A673 (cell line): Measurements from ENCODE around the gene NCKAP5. TPM values are rescaled to one million over a fixed set of nuclear protein-coding genes. Genes with fewer than 3 reads are reported as not detected.

Experiments
- BruUV-seq: library from RNA; stranded (reverse); fragments of 400-500 nt; replicated peaks from 2 replicates; lab custom pipeline; 2021; lab: Mats Ljungman, UMichigan
- CTCF ChIA-PET: fragments of 300-600 bp; sonication (Branson Sonifier 250); formaldehyde crosslinking; loops from one replicate; lab custom pipeline; 2022; ENCODE audit warnings: antibody characterized with exemption; lab: Charles Lee
- POLR2A ChIA-PET: fragments of 300-600 bp; sonication (Branson Sonifier 250); formaldehyde crosslinking; loops from one replicate; lab custom pipeline; 2022; ENCODE audit warnings: antibody characterized with exemption; ENCODE audit not compliant: low non-redundant PET; lab: Charles Lee
- DNase-seq: peaks from one replicate; pipeline ENCODE4 v3.0.0-alpha.2; 2015; ENCODE audit warnings: low spot score
- H3K27ac ChIP-seq: fragments of 200-600 bp; sonication (generic); 2 replicates; pipeline ENCODE4 v1.5.1; 2016; ENCODE audit warnings: mixed run types, low read depth, mild to moderate bottlenecking, mixed read lengths, antibody characterized with exemption, low read length; ENCODE audit not compliant: poor library complexity, severe bottlenecking
- H3K27me3 ChIP-seq: fragments of 200-600 bp; sonication (generic); replicated peaks from 2 replicates; pipeline ENCODE4 v1.6.1; 2017; ENCODE audit warnings: mixed run types, low read depth, mild to moderate bottlenecking, mixed read lengths, antibody characterized with exemption, low read length; ENCODE audit not compliant: insufficient read depth, poor library complexity
- H3K36me3 ChIP-seq: fragments of 200-600 bp; sonication (generic); 2 replicates; pipeline ENCODE4 v1.6.1; 2016; ENCODE audit warnings: mixed run types, mild to moderate bottlenecking, mixed read lengths, antibody characterized with exemption, low read length; ENCODE audit not compliant: insufficient read depth, poor library complexity, severe bottlenecking
- H3K4me1 ChIP-seq: fragments of 200-600 bp; sonication (generic); 2 replicates; pipeline ENCODE4 v1.6.1; 2017; ENCODE audit warnings: mixed run types, mild to moderate bottlenecking, mixed read lengths, antibody characterized with exemption, low read length; ENCODE audit not compliant: insufficient read depth, poor library complexity, severe bottlenecking
- H3K4me3 ChIP-seq: fragments of 200-600 bp; sonication (generic); 2 replicates; pipeline ENCODE4 v1.5.1; 2016; ENCODE audit warnings: low read depth, mixed run types, mild to moderate bottlenecking, mixed read lengths, low read length; ENCODE audit not compliant: poor library complexity, severe bottlenecking
- H3K9me3 ChIP-seq: fragments of 200-600 bp; sonication (generic); 2 replicates; pipeline ENCODE4 v1.6.1; 2016; ENCODE audit warnings: mixed run types, low read depth, mild to moderate bottlenecking, mixed read lengths, antibody characterized with exemption, low read length; ENCODE audit not compliant: poor library complexity, severe bottlenecking
- EZH2 ChIP-seq: fragments of 200-600 bp; sonication (generic); IDR thresholded peaks from 2 replicates; pipeline ENCODE4 v1.6.1; 2017; ENCODE audit warnings: borderline replicate concordance, low read depth, mild to moderate bottlenecking, mixed read lengths, antibody characterized with exemption, low read length; ENCODE audit not compliant: poor library complexity, severe bottlenecking
- intact Hi-C: fragments of 100-400 bp; cut with micrococcal nuclease; formaldehyde crosslinking; loops from one replicate; pipeline ENCODE4 v1.10.0; 2022; ENCODE audit not compliant: unreplicated experiment
- total RNA-seq: library from RNA; stranded (reverse); gene quantifications from 2 replicates; pipeline ENCODE4 v1.2.3, GENCODE V29; 2021
- TF ChIP-seq, protein P1 (sequence below): fragments of 300-800, 200-600 bp; sonication (generic); conservative IDR thresholded peaks from 2 replicates; pipeline ENCODE4 v1.5.1; 2017; ENCODE audit warnings: low read depth, mild to moderate bottlenecking, antibody characterized with exemption, low read length, moderate library complexity, mixed read lengths

The NCKAP5 gene
- total RNA-seq, 1 experiment from 2014 or later = 26.6 TPM

DNA sequence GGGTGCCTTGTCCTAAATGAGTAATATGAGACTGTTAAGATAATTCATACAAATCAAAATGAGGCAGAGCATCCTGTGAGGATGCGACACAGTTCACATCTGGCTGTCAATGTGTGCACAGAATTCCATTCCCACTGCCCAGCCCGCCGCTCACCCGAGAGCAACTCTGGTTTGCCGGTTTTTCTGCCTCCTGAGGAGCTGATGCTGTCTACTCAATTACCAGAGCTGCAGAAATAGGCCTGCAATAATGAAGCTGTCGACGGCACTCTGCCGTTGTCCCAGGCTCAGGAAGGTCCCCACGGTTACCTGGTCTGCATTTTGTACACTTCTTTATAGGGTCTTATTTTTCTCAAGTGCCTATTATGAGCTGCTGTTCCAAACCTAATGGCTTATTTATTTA lies 842.5 kb downstream of the NCKAP5 start:
- no peak for DNase-seq
- Histone ChIP-seq H3K27me3 (no peaks in the 10 kb centered on the region), H3K9me3 (no peaks in the 10 kb centered on the region), H3K4me1 (no peaks in the 10 kb centered on the region), H3K36me3 (no peaks in the 10 kb centered on the region), H3K4me3 (no peak overlapping the region), H3K27ac (no peak overlapping the region)
- BruUV-seq = no TSS peak
- ChIA-PET POLR2A (interaction anchor here (0.6 kb wide), 1 partner anchor 32 kb away, joined by 3 read pairs; no protein-coding TSS in a partner anchor), CTCF (no interaction called here)
- no peak for TF ChIP-seq EZH2
- TF ChIP-seq, protein P1, sequence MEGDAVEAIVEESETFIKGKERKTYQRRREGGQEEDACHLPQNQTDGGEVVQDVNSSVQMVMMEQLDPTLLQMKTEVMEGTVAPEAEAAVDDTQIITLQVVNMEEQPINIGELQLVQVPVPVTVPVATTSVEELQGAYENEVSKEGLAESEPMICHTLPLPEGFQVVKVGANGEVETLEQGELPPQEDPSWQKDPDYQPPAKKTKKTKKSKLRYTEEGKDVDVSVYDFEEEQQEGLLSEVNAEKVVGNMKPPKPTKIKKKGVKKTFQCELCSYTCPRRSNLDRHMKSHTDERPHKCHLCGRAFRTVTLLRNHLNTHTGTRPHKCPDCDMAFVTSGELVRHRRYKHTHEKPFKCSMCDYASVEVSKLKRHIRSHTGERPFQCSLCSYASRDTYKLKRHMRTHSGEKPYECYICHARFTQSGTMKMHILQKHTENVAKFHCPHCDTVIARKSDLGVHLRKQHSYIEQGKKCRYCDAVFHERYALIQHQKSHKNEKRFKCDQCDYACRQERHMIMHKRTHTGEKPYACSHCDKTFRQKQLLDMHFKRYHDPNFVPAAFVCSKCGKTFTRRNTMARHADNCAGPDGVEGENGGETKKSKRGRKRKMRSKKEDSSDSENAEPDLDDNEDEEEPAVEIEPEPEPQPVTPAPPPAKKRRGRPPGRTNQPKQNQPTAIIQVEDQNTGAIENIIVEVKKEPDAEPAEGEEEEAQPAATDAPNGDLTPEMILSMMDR = no peak
- intact Hi-C loops = no loop called here

DNA sequence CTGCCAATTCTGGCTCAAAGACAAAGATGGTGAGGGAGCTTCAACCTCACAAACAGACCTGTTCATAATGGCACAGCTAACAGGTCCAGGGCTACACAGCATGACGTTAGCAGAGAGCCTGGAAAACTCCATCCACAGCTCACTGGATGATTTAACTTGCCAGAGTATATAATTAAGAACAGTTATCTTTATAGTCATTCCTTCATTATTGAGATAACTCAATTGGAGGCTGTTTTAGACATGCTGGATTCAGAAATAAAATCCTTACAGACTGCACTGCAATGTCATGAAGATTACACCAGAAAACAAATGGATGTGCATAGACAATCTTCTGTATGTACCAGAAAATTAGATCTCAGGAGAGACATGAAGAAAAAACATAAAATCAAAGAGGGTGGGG lies 843.1 kb downstream of the NCKAP5 start:
- Histone ChIP-seq H3K27me3 (no peaks in the 10 kb centered on the region), H3K4me3 (no peak overlapping the region), H3K36me3 (no peaks in the 10 kb centered on the region), H3K4me1 (no peaks in the 10 kb centered on the region), H3K27ac (no peak overlapping the region), H3K9me3 (no peaks in the 10 kb centered on the region)
- intact Hi-C loops = no loop called here
- TF ChIP-seq, protein P1 = no peak
- no peak for TF ChIP-seq EZH2
- no TSS peak for BruUV-seq
- ChIA-PET CTCF (no interaction called here), POLR2A (interaction anchor here (0.6 kb wide), 1 partner anchor 32 kb away, joined by 3 read pairs; no protein-coding TSS in a partner anchor)
- no peak for DNase-seq

DNA sequence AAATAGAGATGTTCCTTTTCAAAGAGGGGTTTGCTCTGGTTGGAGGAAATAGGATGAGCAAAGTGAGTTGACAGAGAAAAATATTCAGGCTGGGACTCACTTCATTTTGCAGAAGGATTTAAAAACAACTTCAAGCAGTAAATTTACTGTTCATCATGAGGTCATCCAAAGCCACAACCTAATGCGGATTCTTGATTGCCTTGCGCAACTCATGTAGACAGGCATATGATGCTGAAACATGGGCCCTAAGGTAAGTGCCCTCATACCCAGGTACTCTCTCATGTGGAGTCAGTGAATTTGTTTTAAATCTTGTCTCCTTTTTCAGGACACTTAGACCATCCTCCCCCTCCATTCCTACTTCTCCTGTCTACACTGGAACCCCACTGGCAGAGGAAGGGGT lies 846.3 kb downstream of the NCKAP5 start:
- TF ChIP-seq, protein P1 = no peak
- no peak for TF ChIP-seq EZH2
- Histone ChIP-seq H3K36me3 (no peaks in the 10 kb centered on the region), H3K27ac (no peak overlapping the region), H3K9me3 (no peaks in the 10 kb centered on the region), H3K4me1 (no peaks in the 10 kb centered on the region), H3K27me3 (no peaks in the 10 kb centered on the region), H3K4me3 (no peak overlapping the region)
- DNase-seq = no peak
- ChIA-PET POLR2A (no interaction called here), CTCF (no interaction called here)
- intact Hi-C loops = no loop called here
- no TSS peak for BruUV-seq
